ENCODE measurements around the gene CLEC20A.

The CLEC20A gene

GRCh38 chr1:178501705-178502329, 5.1 kb upstream of the CLEC20A start:
- DNase-seq (ENCODE audit: extremely low spot score, insufficient read length, low read depth) (peak; percentile 63), FAIRE-seq (peak; percentile 71)

GRCh38 chr1:178500936-178501554, 4.3 kb upstream of the CLEC20A start:
- FAIRE-seq (no peak), DNase-seq (ENCODE audit: extremely low spot score, insufficient read length, low read depth) (no peak)

DNA sequence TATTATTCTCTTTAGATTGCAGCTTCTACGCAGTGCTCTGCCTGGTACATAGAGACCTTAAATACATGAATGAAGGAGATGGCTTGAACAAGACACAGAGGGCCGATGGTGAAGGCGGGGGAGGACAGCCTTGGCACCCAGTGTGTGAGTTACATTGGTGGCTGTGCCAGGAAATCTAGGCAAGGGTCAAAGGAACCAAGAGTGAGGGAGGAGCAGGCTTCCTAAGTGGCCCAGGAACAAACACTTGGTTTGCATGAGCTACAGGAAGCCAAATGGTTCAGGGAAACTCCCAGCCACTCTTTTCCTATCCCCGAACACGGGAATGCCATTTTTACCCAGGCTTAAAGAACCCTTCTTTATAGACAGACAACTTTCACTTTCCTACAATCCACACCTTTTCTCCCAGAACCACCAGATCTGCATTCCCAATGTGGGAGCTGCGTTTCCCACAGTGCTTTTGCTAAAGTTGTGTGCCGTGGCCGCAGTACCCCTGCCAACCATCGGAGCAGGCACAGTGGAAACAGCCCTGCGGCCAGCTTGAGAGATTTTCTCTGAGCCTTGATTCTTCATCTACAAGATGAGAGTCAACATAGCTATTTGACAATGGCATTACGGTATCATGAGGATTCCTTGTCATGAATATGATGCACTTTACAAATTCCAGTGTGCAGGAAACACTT, 3.5 kb upstream of the CLEC20A start:
- DNase-seq (ENCODE audit: extremely low spot score, insufficient read length, low read depth) (no peak), FAIRE-seq (no peak)

GRCh38 chr1:178498896-178499675, 2.3 kb upstream of the CLEC20A start:
- DNase-seq (ENCODE audit: extremely low spot score, insufficient read length, low read depth) (no peak), FAIRE-seq (no peak)

GRCh38 chr1:178497903-178498478, 1.2 kb upstream of the CLEC20A start:
- no peak for FAIRE-seq
- no peak for DNase-seq (ENCODE audit: extremely low spot score, insufficient read length, low read depth)

DNA sequence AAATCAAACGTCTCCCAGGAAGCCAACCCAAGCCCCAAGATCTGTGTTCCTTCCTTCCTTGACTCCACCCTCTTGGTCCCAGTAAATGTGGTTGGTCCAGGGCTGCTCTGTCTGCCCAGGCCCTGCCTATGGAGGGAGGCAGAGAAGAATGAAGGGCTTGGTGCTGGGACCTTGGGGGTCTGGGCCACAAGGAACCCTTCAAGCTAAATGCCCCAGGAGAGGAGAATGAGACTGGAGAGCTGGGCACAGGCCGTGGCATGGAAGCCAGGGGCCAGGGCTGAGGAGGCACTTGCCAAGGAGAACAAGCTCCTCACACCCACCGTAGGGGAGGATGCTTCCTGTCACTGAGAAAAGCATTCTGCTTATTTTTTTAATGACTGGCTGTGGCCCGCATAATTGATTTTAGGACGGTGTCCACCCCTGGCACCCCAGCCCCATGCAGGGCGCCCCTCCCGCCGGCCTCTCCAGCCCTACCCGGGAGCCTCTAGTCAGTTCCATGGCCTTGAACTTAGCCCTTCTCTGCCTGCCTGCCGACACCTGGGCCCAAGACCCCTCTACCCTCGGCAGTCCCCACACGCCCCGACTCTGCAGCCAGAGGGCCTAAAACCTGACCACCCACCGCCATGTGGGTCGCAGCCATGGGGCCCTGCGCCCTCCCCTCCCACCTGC, 889 bp downstream of the CLEC20A start:
- FAIRE-seq (no peak), DNase-seq (ENCODE audit: extremely low spot score, insufficient read length, low read depth) (no peak)

GRCh38 chr1:178495158-178495557, 1.6 kb downstream of the CLEC20A start:
- FAIRE-seq, result no peak
- DNase-seq (ENCODE audit: extremely low spot score, insufficient read length, low read depth), result no peak

GRCh38 chr1:178494569-178494971, 2.2 kb downstream of the CLEC20A start:
- no peak for DNase-seq (ENCODE audit: extremely low spot score, insufficient read length, low read depth)

GRCh38 chr1:178493301-178493741, 3.4 kb downstream of the CLEC20A start:
- FAIRE-seq (no peak), DNase-seq (ENCODE audit: extremely low spot score, insufficient read length, low read depth) (no peak)

More at GRCh38 chr1:178494569-178494971, 2.2 kb downstream of the CLEC20A start:
- no peak for FAIRE-seq

- no peak for DNase-seq (ENCODE audit: extremely low spot score, insufficient read length, low read depth)
- no peak for FAIRE-seq
Observed at GRCh38 chr1:178492341-178492740, 4.4 kb downstream of the CLEC20A start.

- FAIRE-seq (no peak), DNase-seq (ENCODE audit: extremely low spot score, insufficient read length, low read depth) (no peak)
Observed at GRCh38 chr1:178491721-178492120, 5.0 kb downstream of the CLEC20A start.

- DNase-seq (ENCODE audit: extremely low spot score, insufficient read length, low read depth) (no peak), FAIRE-seq (no peak)
Observed at GRCh38 chr1:178490967-178491366, 5.8 kb downstream of the CLEC20A start.

GRCh38 chr1:178490136-178490535, 6.6 kb downstream of the CLEC20A start:
- FAIRE-seq (no peak), DNase-seq (ENCODE audit: extremely low spot score, insufficient read length, low read depth) (no peak)

- no peak for FAIRE-seq
- DNase-seq (ENCODE audit: extremely low spot score, insufficient read length, low read depth), result no peak
Observed at GRCh38 chr1:178489399-178489798, 7.4 kb downstream of the CLEC20A start.

DNA sequence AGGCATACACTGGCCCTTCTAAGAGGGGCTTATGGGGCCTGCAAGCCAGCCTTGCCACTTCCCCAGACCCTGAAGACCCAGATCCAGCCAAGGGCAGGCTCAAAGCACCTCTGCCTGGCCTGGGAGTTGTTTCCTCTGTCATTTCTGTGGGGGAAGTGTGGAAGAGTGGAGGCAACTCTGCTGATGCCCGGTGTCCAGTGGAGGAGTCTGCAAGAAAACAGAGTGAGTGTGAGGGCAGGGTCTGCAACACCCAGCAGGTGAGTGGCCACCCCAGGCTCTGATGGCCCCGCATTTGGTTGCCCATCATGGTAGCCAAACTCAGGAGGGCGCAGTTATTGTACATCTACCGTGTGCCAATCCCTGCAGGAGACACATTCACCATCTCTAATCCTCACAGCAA, 8.4 kb downstream of the CLEC20A start:
- FAIRE-seq (no peak), DNase-seq (ENCODE audit: extremely low spot score, insufficient read length, low read depth) (no peak)

GRCh38 chr1:178487070-178487615, 9.6 kb downstream of the CLEC20A start:
- no peak for FAIRE-seq
- no peak for DNase-seq (ENCODE audit: extremely low spot score, insufficient read length, low read depth)

DNA sequence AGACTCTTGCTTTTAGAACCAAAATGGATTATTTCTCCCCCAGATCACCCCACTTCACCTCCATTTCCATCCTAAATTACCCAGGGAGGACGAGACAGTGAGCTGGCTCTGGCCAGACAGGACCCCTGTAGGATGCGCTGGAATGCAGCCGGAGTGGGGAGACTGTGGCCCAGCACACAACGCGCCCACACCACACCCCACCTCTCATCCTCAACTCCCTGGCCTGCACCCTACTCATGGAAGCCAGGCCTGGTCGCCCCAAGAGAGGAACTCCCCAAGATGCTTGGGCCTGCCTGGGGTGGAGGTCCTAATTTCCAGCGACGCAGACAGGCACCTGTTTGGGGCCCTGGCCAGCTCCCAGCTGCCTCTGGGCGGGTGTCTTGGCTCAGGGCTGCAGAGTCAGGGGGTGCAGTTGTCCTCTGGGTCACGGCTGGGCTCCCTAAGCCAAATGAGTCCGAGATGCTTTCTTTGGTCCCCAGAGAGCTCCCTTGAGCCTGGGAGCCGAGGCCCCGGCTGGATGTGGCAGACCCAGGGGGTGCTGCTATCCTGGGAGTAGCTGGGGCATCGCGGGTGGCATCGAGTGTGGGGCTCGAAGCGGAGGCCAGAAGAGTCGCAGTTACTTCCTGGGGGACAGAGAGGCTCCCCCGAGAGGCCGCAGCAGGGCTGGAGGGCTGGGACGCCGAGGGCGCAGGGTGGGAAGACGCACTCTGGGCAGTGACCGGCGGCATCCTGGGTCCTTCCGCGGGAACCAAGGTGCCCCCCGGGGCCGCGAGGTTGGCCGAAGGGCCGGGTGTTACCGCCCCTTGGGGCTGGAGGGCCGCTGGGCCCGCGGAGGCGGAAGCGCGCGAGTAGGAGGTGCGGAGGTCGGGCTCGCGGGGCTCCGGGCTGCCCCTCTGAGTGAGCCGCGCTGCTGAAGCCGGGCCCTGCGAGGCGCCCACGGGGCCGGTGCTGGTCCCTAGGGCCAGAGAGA, 10.4 kb downstream of the CLEC20A start:
- no peak for DNase-seq (ENCODE audit: extremely low spot score, insufficient read length, low read depth)
- no peak for FAIRE-seq

GRCh38 chr1:178485541-178485981, 11.2 kb downstream of the CLEC20A start:
- DNase-seq (ENCODE audit: extremely low spot score, insufficient read length, low read depth) (no peak), FAIRE-seq (no peak)
